Caco-2 (cell line): Measurements from ENCODE around the gene PIGQ. TPM values are rescaled to one million over a fixed set of nuclear protein-coding genes. Genes with fewer than 3 reads are reported as not detected.
A peak's percentile ranks its signal among the peaks of the same experiment; 100 is the strongest.

Experiments used
- BruUV-seq: library from RNA; stranded (reverse); fragments of 400-500 nt; replicated peaks from 2 replicates; lab custom pipeline; 2021; lab: Mats Ljungman, UMichigan
- CTCF ChIA-PET: fragments of 300-600 bp; sonication (Branson Sonifier 250); formaldehyde crosslinking; loops from one replicate; lab custom pipeline; 2022; ENCODE audit warnings: antibody characterized with exemption; lab: Charles Lee
- POLR2A ChIA-PET: fragments of 300-600 bp; sonication (Branson Sonifier 250); formaldehyde crosslinking; loops from one replicate; lab custom pipeline; 2022; ENCODE audit warnings: antibody characterized with exemption; lab: Charles Lee
- DNase-seq, 2 experiments: peaks; one replicate each; pipeline versions ENCODE4 v3.0.0 to v3.0.0-alpha.2; 2020 to 2022
- H3K27me3 ChIP-seq: replicated peaks from 2 replicates; pipeline ENCODE4 v1.6.0; 2011; ENCODE audit warnings: low read length; ENCODE audit not compliant: control insufficient read depth, insufficient read depth
- H3K36me3 ChIP-seq: 2 replicates; pipeline ENCODE4 v1.5.1; 2011; ENCODE audit warnings: low read length; ENCODE audit not compliant: control insufficient read depth, insufficient read depth
- H3K4me1 ChIP-seq: fragments of 250-450 bp; sonication (Bioruptor Pico); 2 replicates; pipeline ENCODE4 v1.5.1; 2020; ENCODE audit warnings: mild to moderate bottlenecking
- H3K4me3 ChIP-seq: 2 replicates; pipeline ENCODE4 v1.5.1; 2011; ENCODE audit warnings: low read depth, mild to moderate bottlenecking, control low read depth, low read length
- H3K9me3 ChIP-seq: fragments of 250-450 bp; sonication (Bioruptor Pico); 2 replicates; pipeline ENCODE4 v1.5.1; 2020; ENCODE audit warnings: mild to moderate bottlenecking, moderate library complexity
- H3K27ac Mint-ChIP-seq: one replicate; pipeline ENCODE4 v1.8.0; 2022; ENCODE audit warnings: mixed read lengths; ENCODE audit not compliant: unreplicated experiment
- H3K27me3 Mint-ChIP-seq: one replicate; pipeline ENCODE4 v1.8.0; 2022; ENCODE audit warnings: mixed read lengths; ENCODE audit not compliant: insufficient read depth, unreplicated experiment
- H3K36me3 Mint-ChIP-seq: one replicate; pipeline ENCODE4 v1.8.0; 2022; ENCODE audit warnings: mild to moderate bottlenecking, mixed read lengths; ENCODE audit not compliant: insufficient read depth, unreplicated experiment
- H3K4me1 Mint-ChIP-seq: one replicate; pipeline ENCODE4 v1.8.0; 2022; ENCODE audit warnings: low read depth, mixed read lengths; ENCODE audit not compliant: unreplicated experiment
- H3K4me3 Mint-ChIP-seq: one replicate; pipeline ENCODE4 v1.8.0; 2022; ENCODE audit warnings: mild to moderate bottlenecking, moderate library complexity, mixed read lengths; ENCODE audit not compliant: unreplicated experiment
- H3K9me3 Mint-ChIP-seq: one replicate; pipeline ENCODE4 v1.8.0; 2022; ENCODE audit warnings: mixed read lengths; ENCODE audit not compliant: unreplicated experiment
- CTCF ChIP-seq, 2 experiments: fragments of 200-600 bp in 1 of 2; IDR thresholded peaks; 1 replicate in 1 of 2; 2 replicates in 1 of 2; pipeline versions ENCODE4 v1.5.1 to v1.8.0; 2011 to 2022; ENCODE audit warnings: antibody characterized with exemption in 1 of 2, control low read depth in 1 of 2, inconsistent platforms in 1 of 2, low read depth in 1 of 2, low read length in 1 of 2, mild to moderate bottlenecking in 1 of 2, moderate library complexity in 1 of 2; ENCODE audit not compliant: insufficient read depth in 1 of 2, severe bottlenecking in 1 of 2, unreplicated experiment in 1 of 2
- intact Hi-C: fragments of 100-400 bp; cut with micrococcal nuclease; formaldehyde crosslinking; loops from one replicate; pipeline ENCODE4 v1.10.0; 2022; ENCODE audit not compliant: unreplicated experiment
- total RNA-seq: library from RNA; stranded (reverse); gene quantifications from 2 replicates; pipeline ENCODE4 v1.2.3, GENCODE V29; 2022

Gene PIGQ
- total RNA-seq, 1 experiment from 2014 or later: 45.8 TPM

GRCh38 chr16:583470-583814 lies 13.7 kb downstream of the PIGQ start:
- TF ChIP-seq CTCF (IDR thresholded peaks at IDR 0.05; ENCODE audit: insufficient read depth in 1 of 2, low read depth in 1 of 2, low read length in 1 of 2, severe bottlenecking in 1 of 2, unreplicated experiment in 1 of 2): no peak
- intact Hi-C loops: no loop called here
- Histone ChIP-seq H3K27me3 (no peaks in the 10 kb centered on the region), H3K4me3 (no peak overlapping the region), H3K4me1 (peaks cover 3% of the 10 kb centered on the region; the same call in 1 of the 2 replicates), H3K36me3 (no peaks in the 10 kb centered on the region; the same call in none of the 2 replicates), H3K9me3 (no peaks in the 10 kb centered on the region)
- Mint-ChIP-seq H3K36me3 (peaks cover 24% of the 10 kb centered on the region), H3K27ac (no peak overlapping the region), H3K27me3 (no peaks in the 10 kb centered on the region), H3K9me3 (no peaks in the 10 kb centered on the region), H3K4me1 (no peaks in the 10 kb centered on the region), H3K4me3 (no peak overlapping the region)
- ChIA-PET CTCF (no interaction called here), POLR2A (no interaction called here)
- no peak for DNase-seq
- BruUV-seq: no TSS peak

- H3K4me1 ChIP-seq: peaks cover 3% of the 10 kb centered on the region; the same call in 1 of the 2 replicates
- CTCF ChIA-PET: no interaction called here
- POLR2A ChIA-PET: interaction anchor here (0.5 kb wide), 1 partner anchor 57 kb away, joined by 3 read pairs; no protein-coding TSS in a partner anchor
- BruUV-seq: no TSS peak
- Mint-ChIP-seq H3K27me3 (no peaks in the 10 kb centered on the region), H3K27ac (no peak overlapping the region), H3K36me3 (peaks cover 28% of the 10 kb centered on the region), H3K4me1 (no peaks in the 10 kb centered on the region), H3K4me3 (no peak overlapping the region), H3K9me3 (no peaks in the 10 kb centered on the region)
- H3K27me3 ChIP-seq: no peaks in the 10 kb centered on the region
- no peak for DNase-seq
- no peaks in the 10 kb centered on the region for H3K9me3 ChIP-seq
- intact Hi-C loops: no loop called here
- no peaks in the 10 kb centered on the region; the same call in none of the 2 replicates for H3K36me3 ChIP-seq
- no peak overlapping the region for H3K4me3 ChIP-seq
- TF ChIP-seq CTCF (IDR thresholded peaks at IDR 0.05; ENCODE audit: insufficient read depth in 1 of 2, low read depth in 1 of 2, low read length in 1 of 2, severe bottlenecking in 1 of 2, unreplicated experiment in 1 of 2): no peak
These were observed 14.2 kb downstream of the PIGQ start for GRCh38 chr16:583815-584591.

- Histone ChIP-seq H3K27me3 (no peaks in the 10 kb centered on the region), H3K4me3 (no peak overlapping the region), H3K9me3 (no peaks in the 10 kb centered on the region), H3K4me1 (peaks cover 3% of the 10 kb centered on the region; the same call in 1 of the 2 replicates), H3K36me3 (no peaks in the 10 kb centered on the region; the same call in none of the 2 replicates)
- Mint-ChIP-seq H3K36me3 (peaks cover 39% of the 10 kb centered on the region), H3K9me3 (no peaks in the 10 kb centered on the region), H3K27ac (no peak overlapping the region), H3K4me1 (peaks cover under 1% of the 10 kb centered on the region), H3K27me3 (no peaks in the 10 kb centered on the region), H3K4me3 (no peak overlapping the region)
- peak in 1 of 2 experiments; percentile 62 for DNase-seq
- no TSS peak for BruUV-seq
- no peak for TF ChIP-seq CTCF (IDR thresholded peaks at IDR 0.05; ENCODE audit: insufficient read depth in 1 of 2, low read depth in 1 of 2, low read length in 1 of 2, severe bottlenecking in 1 of 2, unreplicated experiment in 1 of 2)
- ChIA-PET POLR2A (no interaction called here), CTCF (interaction anchor here (0.6 to 1.2 kb wide), 3 partner anchors 9 to 203 kb away, joined by 3 to 6 read pairs (median 3); no protein-coding TSS in a partner anchor)
- intact Hi-C loops: loop anchor here (5.0 kb wide), 1 partner anchor 58 kb away; the partner anchor contains the start of gene CAPN15
These were observed 15.6 kb downstream of the PIGQ start for GRCh38 chr16:585351-585750.
